Mucosa of descending colon (tissue), 3 donors: ENCODE measurements around the gene IL34. TPM values are rescaled to one million over a fixed set of nuclear protein-coding genes. Genes with fewer than 3 reads are reported as not detected.
A peak's percentile ranks its signal among the peaks of the same experiment; 100 is the strongest.

Source experiments
- ATAC-seq: fragments of 200-7000 bp; cut with Tn5 transposase; one replicate; pipeline ENCODE4 v1.9.1; 2020; ENCODE audit warnings: mild to moderate bottlenecking, moderate library complexity
- DNase-seq, 3 donors: peaks; one replicate each; pipeline ENCODE4 v3.0.0-alpha.2; 2020
- H3K36me3 ChIP-seq: fragments of 200-600 bp; one replicate; pipeline ENCODE4 v1.8.0; 2021; ENCODE audit warnings: low read depth, mild to moderate bottlenecking
- H3K4me1 ChIP-seq: fragments of 200-600 bp; one replicate; pipeline ENCODE4 v1.8.0; 2021; ENCODE audit warnings: low read depth, mild to moderate bottlenecking
- H3K4me3 ChIP-seq: fragments of 200-600 bp; one replicate; pipeline ENCODE4 v1.8.0; 2021; ENCODE audit warnings: mild to moderate bottlenecking
- H3K9me3 ChIP-seq: fragments of 200-600 bp; one replicate; pipeline ENCODE4 v1.8.0; 2021; ENCODE audit warnings: mild to moderate bottlenecking
- CTCF ChIP-seq: fragments of 200-600 bp; IDR thresholded peaks from one replicate; pipeline ENCODE4 v1.8.0; 2022; ENCODE audit warnings: antibody characterized with exemption, mild to moderate bottlenecking
- intact Hi-C, 2 donors: fragments of 100-400 bp; cut with DNase I in 1 of 2; cut with micrococcal nuclease in 1 of 2; formaldehyde crosslinking; loops; one replicate each; pipeline versions ENCODE4 v1.11.0 to v1.11.1; 2022; cut with DNase I, micrococcal nuclease
- total RNA-seq, 3 donors: library from RNA; stranded (reverse); fragmentation: NEBNext Ultra II Directional in 2 of 3; extraction: Animal tissue kit (Norgen Biotek cat#: 25700) in 2 of 3; gene quantifications; one replicate each; pipeline versions ENCODE4 v1.2.1 to v1.2.4, GENCODE V29; 2021 to 2023
- donor health status: DM: no; HTN: no; CAD: no; lungs with moderate emphysema.
- donor health status: DM: no; HTN: no; CAD: no.
- donor health status: DM: no; HTN: yes; CAD: no.

Gene IL34
- total RNA-seq, 3 donors from 2014 or later = 1.2 to 2.2 (median 1.8) TPM

- TF ChIP-seq CTCF = no peak
- intact Hi-C loops = no loop called here
- ATAC-seq = peak; percentile 31
- H3K4me3 ChIP-seq = no peak overlapping the region
- no peaks in the 10 kb centered on the region for H3K36me3 ChIP-seq
- H3K4me1 ChIP-seq = peaks cover 6% of the 10 kb centered on the region
- DNase-seq = no peak
- H3K9me3 ChIP-seq = no peaks in the 10 kb centered on the region
These were observed 56.9 kb downstream of the IL34 start for GRCh38 chr16:70703041-70703834.

- no peak for ATAC-seq
- Histone ChIP-seq H3K36me3 (no peaks in the 10 kb centered on the region), H3K9me3 (no peaks in the 10 kb centered on the region), H3K4me3 (no peak overlapping the region), H3K4me1 (peaks cover 6% of the 10 kb centered on the region)
- intact Hi-C loops = no loop called here
- DNase-seq = no peak
- no peak for TF ChIP-seq CTCF
These were observed 57.5 kb downstream of the IL34 start for GRCh38 chr16:70703835-70704381.

GRCh38 chr16:70704586-70704985, 58.2 kb downstream of the IL34 start:
- no peak for TF ChIP-seq CTCF
- Histone ChIP-seq H3K4me3 (no peak overlapping the region), H3K36me3 (no peaks in the 10 kb centered on the region), H3K9me3 (no peaks in the 10 kb centered on the region), H3K4me1 (peaks cover 6% of the 10 kb centered on the region)
- no peak for DNase-seq
- ATAC-seq = no peak
- intact Hi-C loops = no loop called here

GRCh38 chr16:70705056-70705455, 58.7 kb downstream of the IL34 start:
- peaks cover 6% of the 10 kb centered on the region for H3K4me1 ChIP-seq
- H3K4me3 ChIP-seq = no peak overlapping the region
- H3K9me3 ChIP-seq = no peaks in the 10 kb centered on the region
- TF ChIP-seq CTCF = no peak
- ATAC-seq = no peak
- no peaks in the 10 kb centered on the region for H3K36me3 ChIP-seq
- DNase-seq = no peak
- intact Hi-C loops = no loop called here

- no peaks in the 10 kb centered on the region for H3K36me3 ChIP-seq
- TF ChIP-seq CTCF = no peak
- ATAC-seq = peak; percentile 5
- no peaks in the 10 kb centered on the region for H3K9me3 ChIP-seq
- peaks cover 6% of the 10 kb centered on the region for H3K4me1 ChIP-seq
- intact Hi-C loops = no loop called here
- no peak for DNase-seq
- H3K4me3 ChIP-seq = no peak overlapping the region
These were observed 60.6 kb downstream of the IL34 start for GRCh38 chr16:70706948-70707465.
